HG02840 (cell line): ENCODE results near the gene SLC6A15.

ENCODE experiments used
- ATAC-seq: cut with Tn5 transposase; IDR thresholded peaks from one replicate; pipeline ENCODE4 v1.9.1; 2021; ENCODE audit warnings: mild to moderate bottlenecking, moderate library complexity, moderate number of reproducible peaks; ENCODE audit not compliant: unreplicated experiment, low FRiP score

The SLC6A15 gene

DNA sequence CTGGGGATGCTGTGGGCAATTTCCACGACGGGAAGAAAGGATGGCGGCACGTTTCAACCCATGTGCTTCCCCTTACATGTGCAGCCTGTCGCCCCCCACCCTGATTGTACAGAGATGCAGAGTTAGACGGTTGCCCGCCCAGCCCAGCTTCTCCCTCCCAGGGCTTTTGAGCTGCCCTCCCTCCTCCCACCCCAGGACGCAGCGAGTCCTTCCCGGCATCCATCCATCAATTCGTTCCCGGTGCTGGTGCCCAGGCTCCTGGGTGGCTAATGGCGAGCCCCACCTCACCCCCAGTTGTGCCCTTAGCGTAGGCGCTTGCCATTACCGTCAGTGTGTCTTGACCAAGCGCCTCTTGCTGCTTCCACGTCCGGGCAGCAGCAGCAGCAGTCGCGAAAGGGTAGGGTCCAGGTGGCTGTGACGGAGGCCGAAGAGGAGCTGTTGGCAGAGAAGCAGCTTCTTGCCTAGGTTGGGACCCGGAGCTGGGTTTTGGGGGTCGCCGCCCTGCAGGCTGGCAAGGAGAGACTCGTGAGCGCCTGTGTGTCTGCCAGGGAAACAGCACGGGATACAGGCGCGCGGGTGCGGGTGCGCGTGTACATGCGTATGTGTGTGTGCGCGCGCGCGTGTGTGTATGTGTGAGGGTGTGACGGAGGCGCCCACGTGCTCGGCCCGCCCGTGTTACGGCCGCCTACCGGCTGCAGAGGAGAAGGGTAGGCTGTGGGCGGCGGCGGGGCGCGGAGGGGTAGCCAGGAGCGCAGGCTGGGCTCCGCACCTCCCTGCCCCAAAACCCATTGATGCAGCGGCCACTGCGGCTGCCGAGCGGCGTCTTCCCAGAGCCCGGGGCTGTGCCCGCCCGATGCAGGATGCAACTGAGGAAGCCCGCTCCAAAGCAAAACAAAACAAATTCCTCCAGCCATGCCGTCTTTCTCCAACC, at the start of gene SLC6A15:
SLC6A15 (minus strand) TSS at position 602 of the 931 bp plus-strand sequence. CDS start 20,679 bp downstream, outside the sequence.
- no peak for ATAC-seq

DNA sequence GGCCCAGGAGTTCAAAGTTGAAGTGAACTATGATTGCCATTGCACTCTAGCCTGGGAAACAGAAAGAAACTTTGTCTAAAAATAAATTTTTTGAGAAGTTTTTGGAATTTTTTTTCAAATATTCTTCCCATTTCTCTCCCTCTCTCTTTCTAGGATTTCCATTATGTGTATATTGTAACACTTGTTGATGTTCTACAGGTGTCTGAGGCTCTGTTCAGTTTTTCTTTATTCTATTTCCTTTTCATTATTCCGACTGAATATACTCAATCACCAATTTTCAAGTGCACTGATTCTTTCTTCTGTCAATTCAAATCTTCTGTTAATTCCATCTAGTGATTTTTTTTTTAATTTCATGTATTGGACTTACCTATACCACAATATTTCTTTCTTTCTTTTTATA, 48.3 kb upstream of the SLC6A15 start:
- no peak for ATAC-seq

DNA sequence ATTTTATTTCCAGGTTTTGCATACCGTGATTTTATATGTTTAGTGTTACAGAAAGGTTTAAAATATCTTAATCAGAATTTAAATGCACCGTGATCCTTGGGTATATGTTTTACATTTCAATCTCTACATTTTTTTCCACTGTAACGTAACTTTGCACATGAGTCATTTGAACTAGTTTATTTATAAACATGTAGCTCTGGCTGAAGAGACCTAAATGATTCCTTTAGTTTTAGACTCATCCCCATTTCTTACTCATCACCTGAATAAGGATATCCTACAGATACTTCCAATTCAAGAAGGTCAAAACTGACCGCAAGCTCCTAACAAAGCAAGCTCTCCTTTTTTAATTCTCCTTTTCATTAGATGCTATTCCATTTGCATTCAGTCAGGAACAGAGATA, 42.7 kb upstream of the SLC6A15 start:
- no peak for ATAC-seq

- no peak for ATAC-seq
Observed at GRCh38 chr12:84954415-84954814, 41.8 kb upstream of the SLC6A15 start.

DNA sequence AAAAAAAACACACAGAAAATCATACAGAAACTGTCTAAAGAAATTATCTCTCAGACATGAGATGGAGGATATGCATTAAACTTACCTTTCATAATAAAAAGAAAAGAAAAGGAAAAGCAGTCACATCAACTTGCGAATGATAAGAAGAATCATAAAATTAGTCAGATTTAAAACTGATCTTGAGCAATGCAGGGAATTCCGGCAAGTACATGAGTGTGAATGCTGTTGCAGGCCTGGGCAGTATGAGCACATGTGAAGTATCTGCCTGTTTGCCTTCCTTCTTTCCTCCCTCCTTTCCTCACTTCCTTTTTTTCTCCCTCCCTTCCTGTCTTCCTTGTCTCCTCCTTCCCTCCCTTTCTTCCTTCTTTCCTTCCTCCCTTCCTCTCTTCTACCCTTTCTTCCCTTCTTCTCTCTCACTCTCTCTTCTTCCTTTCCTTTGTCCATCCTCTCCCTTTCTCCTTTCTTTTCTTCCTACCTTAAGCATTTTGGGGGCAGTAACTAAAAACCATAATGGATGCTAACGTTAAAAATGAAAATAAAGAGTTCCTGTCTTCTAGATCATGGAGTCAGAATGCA, 38.5 kb upstream of the SLC6A15 start:
- no peak for ATAC-seq

DNA sequence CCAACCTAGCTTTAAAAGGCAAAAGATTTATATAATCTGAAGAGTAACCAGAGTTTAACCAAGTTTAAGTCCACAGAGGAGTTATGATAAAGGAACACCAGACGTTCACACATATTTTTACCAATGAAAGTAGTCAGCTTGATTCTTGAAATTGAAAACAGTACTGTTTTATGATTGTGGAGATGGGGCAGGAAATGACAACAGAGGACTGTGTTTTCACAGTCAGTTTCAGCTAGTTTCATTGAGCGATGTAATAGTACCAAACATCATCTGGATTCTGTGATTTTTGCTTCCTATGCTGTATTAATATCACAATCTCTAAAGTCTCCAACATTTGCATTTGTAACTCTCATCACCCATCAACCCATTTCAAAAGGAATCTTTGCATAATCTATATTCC, 34.2 kb upstream of the SLC6A15 start:
- ATAC-seq = no peak

GRCh38 chr12:84937415-84937814, 24.8 kb upstream of the SLC6A15 start:
- no peak for ATAC-seq

DNA sequence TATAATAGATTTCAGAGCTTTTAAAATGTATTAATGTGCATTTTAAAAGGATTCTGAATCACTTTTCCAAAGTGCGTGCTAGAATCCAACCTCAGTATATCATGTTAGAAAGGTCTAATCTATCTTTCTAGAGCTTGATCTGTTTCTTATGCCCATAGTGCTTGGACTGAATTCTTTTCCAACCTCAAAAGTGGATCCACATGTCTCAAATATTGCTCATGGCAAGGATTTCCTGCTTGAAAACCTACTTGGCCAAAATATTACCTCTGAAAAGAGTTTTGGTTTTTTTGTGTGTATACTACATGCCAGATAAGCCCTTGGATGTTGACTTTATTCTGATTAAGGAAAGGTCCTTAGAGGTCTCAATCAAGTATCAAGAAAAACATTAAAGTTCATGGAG, 16.9 kb upstream of the SLC6A15 start:
- no peak for ATAC-seq

DNA sequence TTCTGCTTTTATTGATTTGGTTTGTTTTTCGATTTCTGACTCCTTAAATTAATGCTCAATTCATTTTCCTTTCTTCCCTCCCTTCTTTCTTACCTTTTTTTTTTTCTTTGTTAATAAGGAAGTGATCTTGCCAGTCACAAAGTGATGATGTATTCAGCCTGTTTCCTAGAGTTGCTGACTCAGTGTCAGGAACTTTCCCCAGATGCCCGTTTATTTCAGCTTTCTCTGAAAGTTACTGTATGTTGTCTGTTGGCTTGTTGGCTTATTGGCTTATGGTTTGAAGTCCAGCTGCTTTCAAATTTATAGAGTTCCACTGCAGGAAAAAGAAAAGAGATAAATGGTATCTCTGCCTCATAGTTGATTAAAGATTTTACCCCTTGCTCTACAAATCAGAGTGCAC, 12.4 kb upstream of the SLC6A15 start:
- ATAC-seq = no peak

- ATAC-seq = no peak
Observed at GRCh38 chr12:84922693-84923092, 10.1 kb upstream of the SLC6A15 start.

DNA sequence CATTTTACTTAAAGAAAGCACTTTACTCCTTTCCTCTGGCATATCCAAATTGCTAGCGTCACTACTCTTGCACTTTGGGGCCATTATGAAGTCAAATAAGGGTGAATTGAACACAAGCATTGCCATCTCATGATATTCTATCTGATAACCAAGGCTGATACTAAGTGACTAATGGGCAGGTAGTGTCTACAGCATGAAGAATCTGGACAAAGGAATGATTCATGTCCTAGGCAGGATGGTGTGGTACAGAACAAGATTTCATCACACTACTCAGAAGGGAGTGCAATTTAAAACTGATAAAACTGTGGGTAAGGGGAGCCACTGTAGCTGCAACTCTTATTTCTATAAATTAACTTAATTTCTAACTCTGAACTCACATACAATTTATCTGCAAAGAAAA, 7.7 kb upstream of the SLC6A15 start:
- ATAC-seq = no peak

DNA sequence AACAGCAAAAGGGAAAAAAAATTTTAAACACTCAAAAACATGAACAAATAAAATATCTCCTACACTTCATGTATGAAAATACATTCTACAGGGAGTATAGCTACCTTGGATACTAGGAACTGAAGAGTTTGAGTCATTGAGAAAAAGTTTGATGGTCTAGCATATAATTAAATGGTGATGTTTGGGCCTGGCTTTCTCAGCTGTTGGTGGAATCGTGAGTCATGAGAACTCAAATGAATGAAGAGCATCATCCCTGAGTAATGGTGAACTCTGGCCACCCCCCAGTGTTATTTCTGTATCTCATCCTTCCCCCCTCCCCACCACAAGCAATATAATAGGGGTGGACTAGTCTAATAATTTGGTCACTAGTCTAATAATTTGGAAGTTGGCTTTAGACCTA, 6.7 kb upstream of the SLC6A15 start:
- ATAC-seq = no peak

DNA sequence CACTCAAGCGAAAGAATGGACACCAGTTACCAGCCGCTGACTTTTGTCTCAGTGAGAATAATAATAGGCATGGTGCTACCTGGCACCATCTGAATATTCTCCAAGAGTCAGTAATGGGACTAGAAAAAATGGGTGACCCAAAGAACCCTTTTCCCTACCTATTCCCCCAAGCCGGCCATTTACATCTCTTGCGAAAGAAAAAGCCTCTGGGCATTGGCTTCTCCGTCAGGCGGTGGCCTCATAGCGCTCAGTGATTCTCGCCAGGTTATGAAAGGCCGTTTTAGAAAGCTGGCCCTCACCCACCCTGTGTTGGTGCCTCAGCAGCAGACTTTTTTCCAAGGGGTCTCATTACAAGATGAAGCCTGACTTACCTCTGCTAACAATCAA, 523 bp upstream of the SLC6A15 start:
- no peak for ATAC-seq

DNA sequence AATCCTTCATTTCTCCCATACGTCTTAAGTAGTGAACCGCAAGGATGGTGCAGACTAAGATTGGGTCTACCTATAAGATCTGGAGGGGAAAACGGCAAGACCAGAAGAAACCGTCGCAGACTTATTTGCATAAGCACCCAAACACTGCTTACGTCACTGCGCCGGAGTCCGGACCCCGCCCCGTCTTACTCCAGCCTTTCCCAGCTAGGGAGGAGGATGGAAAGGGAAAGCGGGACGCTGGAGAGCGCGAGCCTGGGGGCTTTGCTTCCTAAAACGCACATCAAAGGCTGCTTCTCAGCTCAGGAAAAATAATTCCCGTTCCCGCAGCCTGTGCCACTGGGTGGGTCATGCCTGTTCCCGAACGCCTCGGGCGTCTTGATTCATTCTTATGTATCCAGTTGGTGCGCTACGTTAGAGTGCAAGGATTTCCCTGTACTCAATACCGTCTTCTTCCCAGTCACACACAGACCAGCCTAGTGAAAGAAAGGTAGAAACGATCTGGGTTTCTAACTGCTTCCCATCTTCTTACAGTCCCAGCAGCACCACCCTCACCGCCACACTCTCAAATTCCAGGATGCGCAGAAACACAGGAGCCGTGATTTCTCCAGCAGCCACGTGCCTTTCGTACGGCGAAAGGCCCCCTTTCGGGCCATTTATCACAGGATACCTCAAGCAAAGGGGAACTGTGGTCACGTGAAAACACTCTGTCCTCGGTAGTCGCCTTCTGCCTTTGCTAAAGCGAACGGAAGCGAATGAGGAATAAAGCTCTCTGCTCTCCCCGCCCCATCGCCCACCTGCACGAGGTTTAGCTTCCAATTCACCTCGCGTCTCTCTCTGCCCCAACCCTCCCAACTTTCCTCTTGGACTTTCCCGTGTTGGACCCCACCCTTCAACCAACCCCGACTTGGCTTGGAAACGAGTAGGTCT, 1.1 kb downstream of the SLC6A15 start:
- no peak for ATAC-seq

DNA sequence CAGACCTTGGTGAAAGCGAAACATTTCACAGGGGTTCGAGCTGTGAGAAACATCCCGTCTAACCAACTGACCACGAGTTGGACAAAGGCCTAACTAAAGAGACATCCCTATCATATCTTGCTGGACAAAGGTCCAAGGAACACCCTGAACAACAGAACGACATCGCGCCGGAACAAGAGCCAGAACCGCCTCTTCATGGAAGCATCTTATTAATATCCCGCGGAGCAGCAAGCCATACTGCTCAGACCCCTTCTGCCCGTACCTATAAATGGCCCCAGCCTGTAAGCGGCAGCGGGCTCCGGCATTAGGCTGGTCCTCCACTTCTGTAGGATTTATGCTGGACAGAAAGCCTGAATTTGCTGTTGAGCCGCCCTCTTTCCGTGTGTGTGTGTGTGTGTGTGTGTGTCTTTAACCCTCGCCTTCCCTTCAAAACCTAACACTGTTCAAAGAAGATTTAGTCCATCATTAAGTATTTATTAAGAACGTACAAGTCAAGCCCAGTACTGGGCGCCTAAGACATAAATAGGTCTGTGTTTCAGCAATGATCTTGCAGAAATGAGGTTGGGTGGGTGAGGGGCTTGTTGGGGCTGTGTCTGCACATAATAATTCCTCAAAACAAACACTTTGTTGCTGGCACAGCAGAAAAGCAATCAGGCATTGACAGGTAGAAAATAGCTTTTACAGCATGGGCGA, 1.9 kb downstream of the SLC6A15 start:
- ATAC-seq = no peak

DNA sequence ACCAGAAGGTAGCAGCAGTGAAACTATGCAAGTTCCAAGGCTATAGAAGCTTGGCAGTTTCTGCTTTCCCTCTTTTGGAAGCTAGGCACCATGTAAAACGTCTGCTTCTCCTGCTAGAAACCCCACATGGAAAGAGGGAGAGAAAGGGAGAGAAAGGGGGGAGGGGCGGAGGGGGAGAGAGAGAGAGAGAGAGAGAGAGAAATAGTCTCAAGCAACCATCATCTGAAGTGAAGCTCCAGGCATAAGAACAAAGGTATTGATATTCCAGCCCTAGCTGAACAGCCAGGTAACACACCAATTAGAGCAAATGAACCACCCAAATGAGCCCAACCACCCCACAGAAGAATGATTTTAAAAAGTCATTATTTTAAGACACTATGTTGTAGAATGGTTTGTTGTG, 8.5 kb downstream of the SLC6A15 start:
- ATAC-seq = no peak

- no peak for ATAC-seq
Observed at GRCh38 chr12:84891106-84891838, 21.3 kb downstream of the SLC6A15 start.

DNA sequence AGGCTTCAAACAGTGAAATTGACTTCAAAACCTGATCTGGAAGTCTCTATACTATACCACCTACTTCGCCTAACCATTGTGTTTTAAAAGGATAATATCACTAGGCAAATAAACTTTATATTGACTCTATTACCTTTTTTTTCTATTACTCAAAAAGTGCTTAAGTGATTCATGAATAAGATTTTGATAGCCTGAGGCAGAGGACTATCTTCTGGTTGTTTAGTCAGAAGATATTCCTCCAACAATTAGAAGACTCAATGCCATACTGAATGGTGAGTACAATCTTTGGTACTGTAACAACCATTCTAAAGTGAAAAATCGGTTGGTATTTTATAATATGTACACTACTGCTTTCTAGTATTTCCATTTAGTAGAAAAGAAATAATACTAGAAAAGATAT, 22.8 kb downstream of the SLC6A15 start:
- ATAC-seq = no peak

DNA sequence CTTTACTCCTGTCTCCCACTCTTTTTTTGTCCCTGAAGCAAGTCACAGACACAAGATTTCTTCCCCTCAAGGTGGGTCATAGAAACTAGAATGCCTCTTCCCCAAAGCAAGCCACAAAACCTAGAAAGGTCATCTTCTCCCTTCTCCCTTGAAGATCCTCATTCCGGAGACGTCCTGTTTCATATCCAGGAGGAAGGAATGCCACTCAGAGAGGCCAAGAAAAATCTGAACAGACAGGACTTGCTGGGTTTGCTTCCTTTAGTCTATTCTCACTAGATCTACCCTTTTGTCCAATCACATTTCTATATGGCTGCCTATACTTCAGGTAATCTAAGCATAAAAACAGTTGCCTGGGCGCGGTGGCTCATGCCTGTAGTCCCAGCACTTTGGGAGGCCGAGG, 23.7 kb downstream of the SLC6A15 start:
- ATAC-seq = no peak

GRCh38 chr12:84877340-84877739, 35.3 kb downstream of the SLC6A15 start:
- no peak for ATAC-seq
